HEK293T (cell line): Measurements from ENCODE around the gene PTPRG.

Source experiments
- CTCF ChIA-PET: fragments of 350-600 bp; formaldehyde crosslinking; extraction: SDS; loops from one replicate; lab custom pipeline; 2021; ENCODE audit warnings: antibody characterized with exemption, inconsistent platforms; lab: Yijun Ruan, JAX
- POLR2A ChIA-PET: fragments of 350-600 bp; formaldehyde crosslinking; extraction: SDS; loops from one replicate; lab custom pipeline; 2020; ENCODE audit warnings: antibody characterized with exemption, inconsistent platforms; lab: Yijun Ruan, JAX
- DNase-seq: peaks from one replicate; pipeline ENCODE4 v3.0.0; 2012; ENCODE audit warnings: mixed read lengths; ENCODE audit errors: extremely low spot score
- ARNT ChIP-seq: fragments of 450-650 bp; IDR thresholded peaks from 2 replicates; pipeline ENCODE4 v1.6.1; 2017; ENCODE audit warnings: mild to moderate bottlenecking
- BHLHE40 ChIP-seq: fragments of 450-650 bp; IDR thresholded peaks from 2 replicates; pipeline ENCODE4 v1.6.1; 2016; ENCODE audit warnings: mild to moderate bottlenecking, moderate library complexity, borderline replicate concordance
- CTBP1 ChIP-seq: fragments of 450-650 bp; IDR thresholded peaks from 2 replicates; pipeline ENCODE4 v1.6.1; 2016; ENCODE audit warnings: borderline replicate concordance
- ELF4 ChIP-seq: fragments of 450-650 bp; IDR thresholded peaks from 2 replicates; pipeline ENCODE4 v1.6.1; 2017; ENCODE audit warnings: antibody characterized with exemption
- FOXA1 ChIP-seq: fragments of 450-650 bp; IDR thresholded peaks from 2 replicates; pipeline ENCODE4 v1.6.1; 2016; ENCODE audit warnings: mild to moderate bottlenecking
- FOXK2 ChIP-seq: fragments of 450-650 bp; IDR thresholded peaks from 2 replicates; pipeline ENCODE4 v1.6.1; 2016; ENCODE audit warnings: mild to moderate bottlenecking
- FOXM1 ChIP-seq: fragments of 450-650 bp; IDR thresholded peaks from 2 replicates; pipeline ENCODE4 v1.6.1; 2017; ENCODE audit warnings: mild to moderate bottlenecking, borderline replicate concordance
- HDGF ChIP-seq: fragments of 450-650 bp; IDR thresholded peaks from 2 replicates; pipeline ENCODE4 v1.6.1; 2017; ENCODE audit warnings: antibody characterized with exemption, borderline replicate concordance
- L3MBTL2 ChIP-seq: fragments of 450-650 bp; conservative IDR thresholded peaks from 2 replicates; pipeline ENCODE4 v1.6.1; 2016; ENCODE audit warnings: mild to moderate bottlenecking
- LEF1 ChIP-seq: fragments of 450-650 bp; IDR thresholded peaks from 2 replicates; pipeline ENCODE4 v1.6.1; 2017; ENCODE audit warnings: mild to moderate bottlenecking, borderline replicate concordance
- NFRKB ChIP-seq: fragments of 450-650 bp; IDR thresholded peaks from 2 replicates; pipeline ENCODE4 v1.6.1; 2016; ENCODE audit warnings: mild to moderate bottlenecking, moderate library complexity
- SP1 ChIP-seq: fragments of 450-650 bp; IDR thresholded peaks from 2 replicates; pipeline ENCODE4 v1.6.1; 2017
- SUZ12 ChIP-seq: fragments of 450-650 bp; IDR thresholded peaks from 2 replicates; pipeline ENCODE4 v1.6.1; 2016; ENCODE audit warnings: mild to moderate bottlenecking
- TARDBP ChIP-seq: fragments of 450-650 bp; IDR thresholded peaks from 2 replicates; pipeline ENCODE4 v1.6.1; 2016
- ZNF384 ChIP-seq: fragments of 450-650 bp; IDR thresholded peaks from 2 replicates; pipeline ENCODE4 v1.6.1; 2016
- TF ChIP-seq, protein P1 (sequence below): fragments of 450-650 bp; IDR thresholded peaks from 2 replicates; pipeline ENCODE4 v1.6.1; 2016

PTPRG gene

DNA sequence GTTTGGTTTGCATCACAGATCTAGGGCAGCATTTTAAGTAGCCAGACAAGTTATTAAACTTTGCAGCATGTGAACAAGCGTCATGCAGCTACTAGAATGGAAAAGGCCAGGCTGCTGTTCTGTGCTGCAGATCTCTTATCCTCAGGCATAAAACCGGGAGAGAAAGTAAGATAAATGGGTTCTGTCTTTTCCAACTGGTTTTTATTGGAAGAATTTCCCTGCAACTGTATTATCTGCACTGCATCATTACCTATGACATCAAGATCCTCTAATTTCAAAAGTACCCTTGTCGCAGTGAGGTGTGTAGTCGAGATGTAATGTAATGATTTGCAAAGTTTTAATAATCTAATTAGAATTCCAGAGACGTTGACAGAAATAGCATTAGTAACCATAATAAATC is 571.6 kb downstream of the PTPRG start:
- CTCF ChIA-PET = no interaction called here
- POLR2A ChIA-PET = no interaction called here
- DNase-seq = no peak
- TF ChIP-seq ELF4 = no peak
- no peak for TF ChIP-seq SP1
- no peak for TF ChIP-seq FOXK2
- TF ChIP-seq, protein P1, sequence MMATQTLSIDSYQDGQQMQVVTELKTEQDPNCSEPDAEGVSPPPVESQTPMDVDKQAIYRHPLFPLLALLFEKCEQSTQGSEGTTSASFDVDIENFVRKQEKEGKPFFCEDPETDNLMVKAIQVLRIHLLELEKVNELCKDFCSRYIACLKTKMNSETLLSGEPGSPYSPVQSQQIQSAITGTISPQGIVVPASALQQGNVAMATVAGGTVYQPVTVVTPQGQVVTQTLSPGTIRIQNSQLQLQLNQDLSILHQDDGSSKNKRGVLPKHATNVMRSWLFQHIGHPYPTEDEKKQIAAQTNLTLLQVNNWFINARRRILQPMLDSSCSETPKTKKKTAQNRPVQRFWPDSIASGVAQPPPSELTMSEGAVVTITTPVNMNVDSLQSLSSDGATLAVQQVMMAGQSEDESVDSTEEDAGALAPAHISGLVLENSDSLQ = no peak
- no peak for TF ChIP-seq L3MBTL2
- no peak for TF ChIP-seq LEF1

DNA sequence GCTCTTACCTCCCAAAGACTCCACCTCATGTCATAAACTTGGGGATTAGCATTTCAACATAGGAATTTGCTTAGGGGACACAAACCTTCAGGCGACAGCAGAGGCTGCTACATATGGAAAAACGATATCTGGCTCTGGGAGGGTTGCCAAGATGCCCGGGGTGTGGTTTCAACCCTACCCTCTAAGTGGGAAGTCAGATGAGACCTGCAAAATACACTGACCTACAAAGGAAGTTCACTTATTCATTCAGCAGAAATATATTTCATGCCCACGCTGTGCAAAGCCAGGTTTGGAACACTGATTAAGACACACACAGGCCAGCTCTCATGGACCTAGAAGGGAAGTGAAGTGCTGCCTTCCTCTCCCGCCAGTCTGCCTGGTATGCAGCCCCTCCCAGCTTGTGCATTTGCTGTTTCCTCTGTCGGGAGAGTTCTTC is 572.7 kb downstream of the PTPRG start:
- TF ChIP-seq BHLHE40 (no peak), ARNT (no peak), SUZ12 (no peak), FOXM1 (no peak), SP1 (no peak), ZNF384 (no peak), FOXK2 (no peak), L3MBTL2 (no peak), HDGF (no peak), LEF1 (no peak), TARDBP (no peak), CTBP1 (no peak), NFRKB (no peak), FOXA1 (no peak), ELF4 (no peak)
- TF ChIP-seq, protein P1 = no peak
- DNase-seq = no peak
- POLR2A ChIA-PET = interaction anchor here (1.0 kb wide), 1 partner anchor 13 kb away, joined by 3 read pairs; no protein-coding TSS in a partner anchor
- CTCF ChIA-PET = no interaction called here

GRCh38 chr3:62135741-62136140 is 574.4 kb downstream of the PTPRG start:
- POLR2A ChIA-PET = no interaction called here
- no peak for DNase-seq
- CTCF ChIA-PET = no interaction called here
- TF ChIP-seq, protein P1 = no peak

DNA sequence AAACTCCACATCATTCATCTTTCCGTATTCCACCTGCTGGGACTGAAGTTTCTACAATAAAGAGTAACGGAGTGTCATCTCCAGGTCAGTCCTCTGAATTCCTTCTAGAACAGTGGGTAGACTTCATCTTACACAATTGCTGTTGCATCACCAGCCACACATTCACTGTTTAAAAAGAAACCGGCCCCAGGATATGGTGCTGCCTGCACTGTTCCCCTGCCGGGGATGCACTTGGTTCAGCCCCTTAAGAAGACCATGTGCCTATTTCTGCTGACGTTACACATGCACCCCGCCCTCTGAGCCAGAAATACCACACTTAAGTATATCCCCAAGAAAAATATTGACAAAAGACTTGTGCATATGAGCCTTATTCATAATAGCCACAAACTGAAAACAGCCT is 578.6 kb downstream of the PTPRG start:
- TF ChIP-seq SP1 = no peak
- no peak for TF ChIP-seq FOXA1
- no peak for TF ChIP-seq CTBP1
- no peak for TF ChIP-seq TARDBP
- TF ChIP-seq, protein P1 = no peak
- TF ChIP-seq FOXM1 = no peak
- TF ChIP-seq ZNF384 = no peak
- TF ChIP-seq LEF1 = no peak
- TF ChIP-seq HDGF = no peak
- no peak for TF ChIP-seq ARNT
- TF ChIP-seq BHLHE40 = no peak
- no peak for TF ChIP-seq NFRKB
- TF ChIP-seq ELF4 = no peak
- no peak for TF ChIP-seq FOXK2
- TF ChIP-seq SUZ12 = no peak
- TF ChIP-seq L3MBTL2 = no peak
- POLR2A ChIA-PET = no interaction called here
- CTCF ChIA-PET = no interaction called here
- no peak for DNase-seq

- POLR2A ChIA-PET = no interaction called here
- no peak for DNase-seq
- CTCF ChIA-PET = no interaction called here
- no peak for TF ChIP-seq SUZ12
- no peak for TF ChIP-seq FOXA1
- no peak for TF ChIP-seq NFRKB
- no peak for TF ChIP-seq ARNT
- no peak for TF ChIP-seq L3MBTL2
- TF ChIP-seq, protein P1 = no peak
- no peak for TF ChIP-seq FOXK2
- no peak for TF ChIP-seq ZNF384
- no peak for TF ChIP-seq LEF1
- no peak for TF ChIP-seq SP1
- TF ChIP-seq CTBP1 = no peak
- TF ChIP-seq TARDBP = no peak
- no peak for TF ChIP-seq FOXM1
- TF ChIP-seq HDGF = no peak
- no peak for TF ChIP-seq ELF4
- TF ChIP-seq BHLHE40 = no peak
Measured at GRCh38 chr3:62142331-62143085, 581.1 kb downstream of the PTPRG start.
